HEK293 (cell line): ENCODE results near the gene KANK3.

Experiments
- CTCF ChIA-PET: fragments of 350-600 bp; formaldehyde crosslinking; extraction: SDS; loops from one replicate; lab custom pipeline; 2021; ENCODE audit warnings: antibody characterized with exemption; lab: Yijun Ruan, JAX
- POLR2A ChIA-PET: fragments of 300-600 bp; formaldehyde crosslinking; extraction: SDS; loops from one replicate; lab custom pipeline; 2020; ENCODE audit warnings: antibody characterized with exemption, inconsistent platforms; lab: Yijun Ruan, JAX
- H3K27ac ChIP-seq: fragments of 200-500 bp; sonication (Bioruptor generic); 2 replicates; pipeline ENCODE4 v1.5.1; 2014; ENCODE audit warnings: low read depth, low read length, control low read depth, inconsistent platforms; ENCODE audit errors: extremely low read depth
- H3K36me3 ChIP-seq, 2 experiments: fragments of 200-500 bp in 1 of 2; sonication (Bioruptor generic) in 1 of 2; 1 replicate in 1 of 2; 2 replicates in 1 of 2; pipeline ENCODE4 v1.5.1; 2014 to 2017; ENCODE audit warnings: inconsistent platforms in 2 of 2, low read length in 2 of 2; ENCODE audit not compliant: control insufficient read depth in 2 of 2, insufficient read depth in 1 of 2
- H3K4me1 ChIP-seq: fragments of 200-500 bp; sonication (Bioruptor generic); 2 replicates; pipeline ENCODE4 v1.5.1; 2014; ENCODE audit warnings: mild to moderate bottlenecking, low read length, inconsistent platforms; ENCODE audit not compliant: control insufficient read depth, insufficient read depth
- H3K4me3 ChIP-seq: 2 replicates; pipeline ENCODE4 v1.5.1; 2011; ENCODE audit warnings: low read depth, mild to moderate bottlenecking, control low read depth, low read length, moderate library complexity
- H3K9me3 ChIP-seq: fragments of 200-500 bp; sonication (Bioruptor generic); 2 replicates; pipeline ENCODE4 v1.5.1; 2014; ENCODE audit warnings: low read depth, low read length, inconsistent platforms; ENCODE audit not compliant: control insufficient read depth, insufficient read depth
- GLI4 ChIP-seq: fragments of 450-650 bp; formaldehyde crosslinking; IDR thresholded peaks from 2 replicates; pipeline ENCODE4 v1.5.1; 2016; ENCODE audit warnings: missing biosample characterization, missing genetic modification characterization
- HOXC10 ChIP-seq: sonication (generic); formaldehyde crosslinking; IDR thresholded peaks from 2 replicates; pipeline ENCODE4 v1.8.1; 2023; ENCODE audit warnings: mild to moderate bottlenecking, missing genetic modification reagents
- KLF8 ChIP-seq: fragments of 450-650 bp; formaldehyde crosslinking; IDR thresholded peaks from 2 replicates; pipeline ENCODE4 v1.5.1; 2016; ENCODE audit warnings: missing biosample characterization, missing genetic modification characterization
- OSR2 ChIP-seq: fragments of 450-650 bp; formaldehyde crosslinking; IDR thresholded peaks from 2 replicates; pipeline ENCODE4 v1.5.1; 2016; ENCODE audit warnings: missing biosample characterization, missing genetic modification characterization
- REPIN1 ChIP-seq: fragments of 450-650 bp; formaldehyde crosslinking; IDR thresholded peaks from 2 replicates; pipeline ENCODE4 v1.5.1; 2017; ENCODE audit warnings: missing biosample characterization, missing genetic modification characterization, low read depth
- SCRT2 ChIP-seq: fragments of 450-650 bp; formaldehyde crosslinking; IDR thresholded peaks from 2 replicates; pipeline ENCODE4 v1.5.1; 2016; ENCODE audit warnings: missing biosample characterization, missing genetic modification characterization
- ZBTB8A ChIP-seq: fragments of 450-650 bp; formaldehyde crosslinking; IDR thresholded peaks from 2 replicates; pipeline ENCODE4 v1.5.1; 2016; ENCODE audit warnings: missing biosample characterization, missing genetic modification characterization
- ZFP69B ChIP-seq: fragments of 450-650 bp; formaldehyde crosslinking; IDR thresholded peaks from 2 replicates; pipeline ENCODE4 v1.5.1; 2016; ENCODE audit warnings: missing biosample characterization, missing genetic modification characterization
- ZIC2 ChIP-seq: fragments of 450-650 bp; formaldehyde crosslinking; IDR thresholded peaks from 2 replicates; pipeline ENCODE4 v1.5.1; 2016; ENCODE audit warnings: missing biosample characterization, missing genetic modification characterization
- ZNF280C ChIP-seq: fragments of 450-650 bp; formaldehyde crosslinking; IDR thresholded peaks from 2 replicates; pipeline ENCODE4 v1.5.1; 2016; ENCODE audit warnings: missing biosample characterization, missing genetic modification characterization
- ZNF292 ChIP-seq: fragments of 450-650 bp; formaldehyde crosslinking; IDR thresholded peaks from 2 replicates; pipeline ENCODE4 v1.5.1; 2016; ENCODE audit warnings: low read depth, missing biosample characterization, missing genetic modification characterization, borderline replicate concordance
- ZNF48 ChIP-seq: fragments of 450-650 bp; formaldehyde crosslinking; IDR thresholded peaks from 2 replicates; pipeline ENCODE4 v1.5.1; 2016; ENCODE audit warnings: missing biosample characterization, missing genetic modification characterization
- ZNF544 ChIP-seq: fragments of 450-650 bp; formaldehyde crosslinking; IDR thresholded peaks from 2 replicates; pipeline ENCODE4 v1.5.0; 2017; ENCODE audit warnings: missing biosample characterization, missing genetic modification characterization
- ZNF692 ChIP-seq: fragments of 450-650 bp; formaldehyde crosslinking; IDR thresholded peaks from 2 replicates; pipeline ENCODE4 v1.5.1; 2016; ENCODE audit warnings: missing biosample characterization, missing genetic modification characterization
- ZNF837 ChIP-seq: fragments of 450-650 bp; formaldehyde crosslinking; IDR thresholded peaks from 2 replicates; pipeline ENCODE4 v1.5.1; 2016; ENCODE audit warnings: missing biosample characterization, missing genetic modification characterization
- ZSCAN30 ChIP-seq: fragments of 450-650 bp; IDR thresholded peaks from 2 replicates; pipeline ENCODE4 v1.5.1; 2018; ENCODE audit warnings: missing biosample characterization, mild to moderate bottlenecking, missing genetic modification characterization, moderate library complexity
- TF ChIP-seq, protein P1 (sequence below): fragments of 450-650 bp; formaldehyde crosslinking; conservative IDR thresholded peaks from 2 replicates; pipeline ENCODE4 v1.5.1; 2016; ENCODE audit warnings: low read depth, missing biosample characterization, missing genetic modification characterization
- TF ChIP-seq, protein P2 (sequence below): fragments of 450-650 bp; IDR thresholded peaks from 2 replicates; pipeline ENCODE4 v1.5.1; 2018; ENCODE audit warnings: missing biosample characterization, missing genetic modification characterization

KANK3 gene

GRCh38 chr19:8332976-8333766 is 9.9 kb downstream of the KANK3 start (continued):
- TF ChIP-seq, protein P1, sequence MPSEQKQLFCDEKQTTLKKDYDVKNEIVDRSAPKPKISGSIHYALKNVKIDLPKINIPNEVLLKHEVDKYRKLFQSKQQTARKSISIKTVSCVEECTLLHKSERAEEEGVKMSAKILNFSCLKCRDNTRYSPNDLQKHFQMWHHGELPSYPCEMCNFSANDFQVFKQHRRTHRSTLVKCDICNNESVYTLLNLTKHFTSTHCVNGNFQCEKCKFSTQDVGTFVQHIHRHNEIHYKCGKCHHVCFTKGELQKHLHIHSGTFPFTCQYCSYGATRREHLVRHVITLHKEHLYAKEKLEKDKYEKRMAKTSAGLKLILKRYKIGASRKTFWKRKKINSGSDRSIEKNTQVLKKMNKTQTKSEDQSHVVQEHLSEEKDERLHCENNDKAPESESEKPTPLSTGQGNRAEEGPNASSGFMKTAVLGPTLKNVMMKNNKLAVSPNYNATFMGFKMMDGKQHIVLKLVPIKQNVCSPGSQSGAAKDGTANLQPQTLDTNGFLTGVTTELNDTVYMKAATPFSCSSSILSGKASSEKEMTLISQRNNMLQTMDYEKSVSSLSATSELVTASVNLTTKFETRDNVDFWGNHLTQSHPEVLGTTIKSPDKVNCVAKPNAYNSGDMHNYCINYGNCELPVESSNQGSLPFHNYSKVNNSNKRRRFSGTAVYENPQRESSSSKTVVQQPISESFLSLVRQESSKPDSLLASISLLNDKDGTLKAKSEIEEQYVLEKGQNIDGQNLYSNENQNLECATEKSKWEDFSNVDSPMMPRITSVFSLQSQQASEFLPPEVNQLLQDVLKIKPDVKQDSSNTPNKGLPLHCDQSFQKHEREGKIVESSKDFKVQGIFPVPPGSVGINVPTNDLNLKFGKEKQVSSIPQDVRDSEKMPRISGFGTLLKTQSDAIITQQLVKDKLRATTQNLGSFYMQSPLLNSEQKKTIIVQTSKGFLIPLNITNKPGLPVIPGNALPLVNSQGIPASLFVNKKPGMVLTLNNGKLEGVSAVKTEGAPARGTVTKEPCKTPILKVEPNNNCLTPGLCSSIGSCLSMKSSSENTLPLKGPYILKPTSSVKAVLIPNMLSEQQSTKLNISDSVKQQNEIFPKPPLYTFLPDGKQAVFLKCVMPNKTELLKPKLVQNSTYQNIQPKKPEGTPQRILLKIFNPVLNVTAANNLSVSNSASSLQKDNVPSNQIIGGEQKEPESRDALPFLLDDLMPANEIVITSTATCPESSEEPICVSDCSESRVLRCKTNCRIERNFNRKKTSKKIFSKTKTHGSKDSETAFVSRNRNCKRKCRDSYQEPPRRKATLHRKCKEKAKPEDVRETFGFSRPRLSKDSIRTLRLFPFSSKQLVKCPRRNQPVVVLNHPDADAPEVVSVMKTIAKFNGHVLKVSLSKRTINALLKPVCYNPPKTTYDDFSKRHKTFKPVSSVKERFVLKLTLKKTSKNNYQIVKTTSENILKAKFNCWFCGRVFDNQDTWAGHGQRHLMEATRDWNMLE (tag by site-specific recombination) = no peak

GRCh38 chr19:8331263-8331845 is 11.7 kb downstream of the KANK3 start:
- Histone ChIP-seq H3K9me3 (no peaks in the 10 kb centered on the region), H3K4me3 (no peak overlapping the region), H3K27ac (no peak overlapping the region), H3K36me3 (no peaks in the 10 kb centered on the region), H3K4me1 (no peaks in the 10 kb centered on the region; the same call in 1 of the 2 replicates)
- ChIA-PET POLR2A (interaction anchor here (1.5 kb wide), 1 partner anchor 10 kb away, joined by 6 read pairs; the partner anchor contains the start of genes NDUFA7 and RPS28), CTCF (interaction anchor here (0.6 to 0.9 kb wide), 3 partner anchors 21 to 250 kb away, joined by 3 read pairs; no protein-coding TSS in a partner anchor)
- TF ChIP-seq ZBTB8A (tag by site-specific recombination) (0 out of 2 replicates have a peak, but pooled peaks have one; percentile 8), ZNF692 (tag by site-specific recombination) (peak; percentile 93), HOXC10 (CRISPR knock-in tag) (no peak), SCRT2 (tag by site-specific recombination) (no peak), ZNF837 (tag by site-specific recombination) (no peak), REPIN1 (tag by site-specific recombination) (no peak), KLF8 (no peak), ZIC2 (tag by site-specific recombination) (peak; percentile 43), ZNF280C (tag by site-specific recombination) (no peak), ZSCAN30 (no peak), ZFP69B (peak; percentile 85), ZNF544 (no peak), OSR2 (tag by site-specific recombination) (no peak), ZNF48 (tag by site-specific recombination) (no peak), GLI4 (no peak), ZNF292 (tag by site-specific recombination) (no peak)
- TF ChIP-seq, protein P2, sequence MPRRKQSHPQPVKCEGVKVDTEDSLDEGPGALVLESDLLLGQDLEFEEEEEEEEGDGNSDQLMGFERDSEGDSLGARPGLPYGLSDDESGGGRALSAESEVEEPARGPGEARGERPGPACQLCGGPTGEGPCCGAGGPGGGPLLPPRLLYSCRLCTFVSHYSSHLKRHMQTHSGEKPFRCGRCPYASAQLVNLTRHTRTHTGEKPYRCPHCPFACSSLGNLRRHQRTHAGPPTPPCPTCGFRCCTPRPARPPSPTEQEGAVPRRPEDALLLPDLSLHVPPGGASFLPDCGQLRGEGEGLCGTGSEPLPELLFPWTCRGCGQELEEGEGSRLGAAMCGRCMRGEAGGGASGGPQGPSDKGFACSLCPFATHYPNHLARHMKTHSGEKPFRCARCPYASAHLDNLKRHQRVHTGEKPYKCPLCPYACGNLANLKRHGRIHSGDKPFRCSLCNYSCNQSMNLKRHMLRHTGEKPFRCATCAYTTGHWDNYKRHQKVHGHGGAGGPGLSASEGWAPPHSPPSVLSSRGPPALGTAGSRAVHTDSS (tag by site-specific recombination) = no peak
